Panc1 (cell line): ENCODE results near the gene CACNA1C. TPM values are rescaled to one million over a fixed set of nuclear protein-coding genes. Genes with fewer than 3 reads are reported as not detected.

Source experiments
- ATAC-seq: fragments of 200-7000 bp; cut with Tn5 transposase; 2 replicates; pipeline ENCODE4 v1.9.1; 2020; ENCODE audit warnings: mild to moderate bottlenecking, moderate library complexity
- BruUV-seq: library from RNA; stranded (reverse); fragments of 400-500 nt; replicated peaks from 2 replicates; lab custom pipeline; 2021; lab: Mats Ljungman, UMichigan
- CTCF ChIA-PET: fragments of 300-600 bp; sonication (Branson Sonifier 250); formaldehyde crosslinking; loops from one replicate; lab custom pipeline; 2022; ENCODE audit warnings: antibody characterized with exemption; lab: Charles Lee
- POLR2A ChIA-PET: fragments of 300-600 bp; sonication (Branson Sonifier 250); formaldehyde crosslinking; loops from one replicate; lab custom pipeline; 2022; ENCODE audit warnings: antibody characterized with exemption; lab: Charles Lee
- DNase-seq: peaks from one replicate; pipeline ENCODE4 v3.0.0-alpha.2; 2010; ENCODE audit warnings: low read depth, low spot score
- H3K27ac ChIP-seq: 2 replicates; pipeline ENCODE4 v1.5.1; 2011; ENCODE audit warnings: mild to moderate bottlenecking, low read length, inconsistent platforms
- H3K27me3 ChIP-seq: fragments of 200-500 bp; sonication (Bioruptor generic); 2 replicates; pipeline ENCODE4 v1.6.0; 2014; ENCODE audit warnings: low read length, inconsistent platforms; ENCODE audit not compliant: control insufficient read depth, insufficient read depth
- H3K36me3 ChIP-seq: fragments of 200-500 bp; sonication (Bioruptor generic); 2 replicates; pipeline ENCODE4 v1.5.1; 2014; ENCODE audit warnings: inconsistent platforms, mild to moderate bottlenecking, low read length, moderate library complexity; ENCODE audit not compliant: control insufficient read depth, insufficient read depth
- H3K4me1 ChIP-seq: 2 replicates; pipeline ENCODE4 v1.5.1; 2011; ENCODE audit warnings: inconsistent platforms, mild to moderate bottlenecking, low read length, moderate library complexity; ENCODE audit not compliant: control insufficient read depth, insufficient read depth
- H3K4me3 ChIP-seq, 2 experiments: 2 replicates each; pipeline ENCODE4 v1.5.1; 2011 to 2012; ENCODE audit warnings: low read depth in 2 of 2, low read length in 2 of 2, mild to moderate bottlenecking in 2 of 2, inconsistent platforms in 1 of 2, moderate library complexity in 1 of 2
- H3K9me3 ChIP-seq: fragments of 200-500 bp; sonication (Bioruptor generic); 2 replicates; pipeline ENCODE4 v1.5.1; 2014; ENCODE audit warnings: low read depth, mild to moderate bottlenecking, inconsistent platforms, low read length, moderate library complexity; ENCODE audit not compliant: control insufficient read depth, insufficient read depth
- POLR2AphosphoS5 ChIP-seq: IDR thresholded peaks from 2 replicates; pipeline ENCODE4 v1.6.1; 2012; ENCODE audit warnings: mild to moderate bottlenecking, low read depth, low read length, moderate library complexity
- SIN3A ChIP-seq: IDR thresholded peaks from 2 replicates; pipeline ENCODE4 v1.6.1; 2012; ENCODE audit warnings: low read depth, mild to moderate bottlenecking, low read length, moderate library complexity, borderline replicate concordance; ENCODE audit not compliant: insufficient read depth
- TCF7L2 ChIP-seq: IDR thresholded peaks from 2 replicates; pipeline ENCODE4 v1.6.1; 2011; ENCODE audit warnings: mild to moderate bottlenecking, low read depth, low read length, inconsistent platforms
- in situ Hi-C: cut with HindIII; loops from 2 replicates; pipeline ENCODE4 v1.10.0; 2016; ENCODE audit warnings: low sequenced_read_pairs, low pct_unique_long_range_greater_than_20kb
- intact Hi-C: fragments of 100-400 bp; cut with micrococcal nuclease; formaldehyde crosslinking; loops from one replicate; pipeline ENCODE4 v1.10.0; 2022; ENCODE audit not compliant: unreplicated experiment
- total RNA-seq: library from RNA; stranded (reverse); gene quantifications from one replicate; pipeline ENCODE4 v1.2.1, GENCODE V29; 2021; ENCODE audit not compliant: unreplicated experiment
- TF ChIP-seq, protein P1 (sequence below), 2 experiments: IDR thresholded peaks; 2 replicates each; pipeline ENCODE4 v1.6.1; 2011 to 2012; ENCODE audit warnings: low read depth in 2 of 2, control low read depth in 1 of 2, low read length in 1 of 2, mild to moderate bottlenecking in 1 of 2, moderate library complexity in 1 of 2; ENCODE audit not compliant: insufficient read depth in 1 of 2
- TF ChIP-seq, protein P2 (sequence below): fragments of 450-650 bp; IDR thresholded peaks from 2 replicates; pipeline ENCODE4 v1.5.1; 2017; ENCODE audit warnings: mild to moderate bottlenecking

The CACNA1C gene
- total RNA-seq, 1 experiment from 2014 or later: 0.03 TPM

GRCh38 chr12:2281446-2281845 is 228.7 kb downstream of the CACNA1C start:
- Histone ChIP-seq H3K27ac (no peak overlapping the region), H3K4me1 (no peaks in the 10 kb centered on the region), H3K9me3 (no peaks in the 10 kb centered on the region), H3K36me3 (no peaks in the 10 kb centered on the region), H3K4me3 (no peak overlapping the region), H3K27me3 (peaks cover 8% of the 10 kb centered on the region; the same call in 1 of the 2 replicates)
- DNase-seq: no peak
- no peak for TF ChIP-seq POLR2AphosphoS5
- TF ChIP-seq TCF7L2: no peak
- TF ChIP-seq SIN3A: no peak
- TF ChIP-seq, protein P1, sequence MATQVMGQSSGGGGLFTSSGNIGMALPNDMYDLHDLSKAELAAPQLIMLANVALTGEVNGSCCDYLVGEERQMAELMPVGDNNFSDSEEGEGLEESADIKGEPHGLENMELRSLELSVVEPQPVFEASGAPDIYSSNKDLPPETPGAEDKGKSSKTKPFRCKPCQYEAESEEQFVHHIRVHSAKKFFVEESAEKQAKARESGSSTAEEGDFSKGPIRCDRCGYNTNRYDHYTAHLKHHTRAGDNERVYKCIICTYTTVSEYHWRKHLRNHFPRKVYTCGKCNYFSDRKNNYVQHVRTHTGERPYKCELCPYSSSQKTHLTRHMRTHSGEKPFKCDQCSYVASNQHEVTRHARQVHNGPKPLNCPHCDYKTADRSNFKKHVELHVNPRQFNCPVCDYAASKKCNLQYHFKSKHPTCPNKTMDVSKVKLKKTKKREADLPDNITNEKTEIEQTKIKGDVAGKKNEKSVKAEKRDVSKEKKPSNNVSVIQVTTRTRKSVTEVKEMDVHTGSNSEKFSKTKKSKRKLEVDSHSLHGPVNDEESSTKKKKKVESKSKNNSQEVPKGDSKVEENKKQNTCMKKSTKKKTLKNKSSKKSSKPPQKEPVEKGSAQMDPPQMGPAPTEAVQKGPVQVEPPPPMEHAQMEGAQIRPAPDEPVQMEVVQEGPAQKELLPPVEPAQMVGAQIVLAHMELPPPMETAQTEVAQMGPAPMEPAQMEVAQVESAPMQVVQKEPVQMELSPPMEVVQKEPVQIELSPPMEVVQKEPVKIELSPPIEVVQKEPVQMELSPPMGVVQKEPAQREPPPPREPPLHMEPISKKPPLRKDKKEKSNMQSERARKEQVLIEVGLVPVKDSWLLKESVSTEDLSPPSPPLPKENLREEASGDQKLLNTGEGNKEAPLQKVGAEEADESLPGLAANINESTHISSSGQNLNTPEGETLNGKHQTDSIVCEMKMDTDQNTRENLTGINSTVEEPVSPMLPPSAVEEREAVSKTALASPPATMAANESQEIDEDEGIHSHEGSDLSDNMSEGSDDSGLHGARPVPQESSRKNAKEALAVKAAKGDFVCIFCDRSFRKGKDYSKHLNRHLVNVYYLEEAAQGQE (IDR thresholded peaks at IDR 0.05; ENCODE audit: insufficient read depth in 1 of 2, low read depth in 2 of 2, low read length in 1 of 2): no peak
- TF ChIP-seq, protein P2, sequence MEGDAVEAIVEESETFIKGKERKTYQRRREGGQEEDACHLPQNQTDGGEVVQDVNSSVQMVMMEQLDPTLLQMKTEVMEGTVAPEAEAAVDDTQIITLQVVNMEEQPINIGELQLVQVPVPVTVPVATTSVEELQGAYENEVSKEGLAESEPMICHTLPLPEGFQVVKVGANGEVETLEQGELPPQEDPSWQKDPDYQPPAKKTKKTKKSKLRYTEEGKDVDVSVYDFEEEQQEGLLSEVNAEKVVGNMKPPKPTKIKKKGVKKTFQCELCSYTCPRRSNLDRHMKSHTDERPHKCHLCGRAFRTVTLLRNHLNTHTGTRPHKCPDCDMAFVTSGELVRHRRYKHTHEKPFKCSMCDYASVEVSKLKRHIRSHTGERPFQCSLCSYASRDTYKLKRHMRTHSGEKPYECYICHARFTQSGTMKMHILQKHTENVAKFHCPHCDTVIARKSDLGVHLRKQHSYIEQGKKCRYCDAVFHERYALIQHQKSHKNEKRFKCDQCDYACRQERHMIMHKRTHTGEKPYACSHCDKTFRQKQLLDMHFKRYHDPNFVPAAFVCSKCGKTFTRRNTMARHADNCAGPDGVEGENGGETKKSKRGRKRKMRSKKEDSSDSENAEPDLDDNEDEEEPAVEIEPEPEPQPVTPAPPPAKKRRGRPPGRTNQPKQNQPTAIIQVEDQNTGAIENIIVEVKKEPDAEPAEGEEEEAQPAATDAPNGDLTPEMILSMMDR: no peak
- ChIA-PET CTCF (no interaction called here), POLR2A (no interaction called here)
- intact Hi-C loops: no loop called here
- BruUV-seq: no TSS peak
- in situ Hi-C loops: no loop called here
- no peak for ATAC-seq

DNA sequence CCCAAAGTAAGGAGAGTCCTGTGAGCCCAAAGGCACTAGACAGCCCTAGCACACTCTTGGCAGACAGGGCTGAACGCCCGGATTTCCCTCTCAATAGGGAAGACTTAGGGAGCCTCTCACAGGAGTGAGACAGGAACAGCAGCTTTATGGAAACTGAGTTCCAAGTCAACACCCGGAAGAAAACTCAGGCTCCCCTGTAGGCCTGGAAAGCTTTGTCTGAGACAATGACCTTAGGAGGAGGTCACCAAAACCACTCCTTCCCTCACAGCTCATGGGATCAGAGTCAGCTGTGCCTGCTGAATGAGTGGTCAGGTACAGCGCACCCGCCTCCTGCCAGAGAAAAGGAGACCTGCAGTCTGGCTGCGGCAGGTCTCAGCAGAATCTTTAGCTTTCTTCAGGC is 229.5 kb downstream of the CACNA1C start:
- no peak overlapping the region for H3K27ac ChIP-seq
- H3K27me3 ChIP-seq: peaks cover 8% of the 10 kb centered on the region; the same call in 1 of the 2 replicates
- intact Hi-C loops (no loop called here), in situ Hi-C loops (no loop called here)
- no TSS peak for BruUV-seq
- H3K9me3 ChIP-seq: no peaks in the 10 kb centered on the region
- H3K36me3 ChIP-seq: no peaks in the 10 kb centered on the region
- ChIA-PET CTCF (no interaction called here), POLR2A (no interaction called here)
- ATAC-seq (no peak), DNase-seq (no peak)
- H3K4me1 ChIP-seq: no peaks in the 10 kb centered on the region
- no peak overlapping the region for H3K4me3 ChIP-seq
- TF ChIP-seq POLR2AphosphoS5 (no peak), TCF7L2 (no peak), SIN3A (no peak)
- TF ChIP-seq, protein P2: no peak
- TF ChIP-seq, protein P1 (IDR thresholded peaks at IDR 0.05; ENCODE audit: insufficient read depth in 1 of 2, low read depth in 2 of 2, low read length in 1 of 2): no peak
